ENCODE data around the gene MCCC1.
"Not testable (repeated sequence)": the region's sequence is repeated elsewhere in the genome, so short reads cannot be mapped to it uniquely, and the experiment has no call there.

MCCC1 gene

DNA sequence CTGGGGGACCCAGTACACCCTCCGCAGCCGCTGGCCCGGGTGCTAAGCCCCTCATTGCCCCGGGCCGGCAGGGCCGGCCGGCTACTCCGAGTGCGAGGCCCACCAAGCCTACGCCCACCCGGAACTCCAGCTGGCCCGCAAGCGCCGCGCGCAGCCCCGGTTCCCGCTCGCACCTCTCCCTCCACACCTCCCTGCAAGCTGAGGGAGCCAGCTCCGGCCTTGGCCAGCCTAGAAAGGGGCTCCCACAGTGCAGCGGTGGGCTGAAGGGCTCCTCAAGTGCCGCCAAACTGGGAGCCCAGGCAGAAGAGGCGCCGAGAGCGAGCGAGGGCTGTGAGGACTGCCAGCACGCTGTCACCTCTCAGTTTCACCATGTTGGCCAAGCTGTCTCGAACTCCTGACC, 4.7 kb upstream of the MCCC1 start:
- not testable (repeated sequence) for DNase-seq (ENCODE audit: low read depth in 1 of 2, low spot score in 1 of 2)

DNA sequence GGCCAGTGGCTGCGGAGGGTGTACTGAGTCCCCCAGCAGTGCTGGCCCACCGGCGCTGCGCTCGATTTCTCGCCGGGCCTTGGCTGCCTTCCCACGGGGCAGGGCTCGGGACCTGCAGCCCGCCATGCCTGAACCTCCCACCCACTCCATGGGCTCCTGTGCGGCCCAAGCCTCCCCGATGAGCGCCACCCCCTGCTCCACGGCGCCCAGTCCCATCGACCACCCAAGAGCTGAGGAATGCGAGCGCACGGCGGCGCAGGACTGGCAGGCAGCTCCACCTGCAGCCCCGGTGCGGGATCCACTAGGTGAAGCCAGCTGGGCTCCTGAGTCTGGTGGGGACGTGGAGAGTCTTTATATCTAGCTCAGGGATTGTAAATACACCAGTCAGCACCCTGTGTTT, 1.7 kb upstream of the MCCC1 start:
- not testable (repeated sequence) for DNase-seq (ENCODE audit: low read depth in 1 of 2, low spot score in 1 of 2)

DNA sequence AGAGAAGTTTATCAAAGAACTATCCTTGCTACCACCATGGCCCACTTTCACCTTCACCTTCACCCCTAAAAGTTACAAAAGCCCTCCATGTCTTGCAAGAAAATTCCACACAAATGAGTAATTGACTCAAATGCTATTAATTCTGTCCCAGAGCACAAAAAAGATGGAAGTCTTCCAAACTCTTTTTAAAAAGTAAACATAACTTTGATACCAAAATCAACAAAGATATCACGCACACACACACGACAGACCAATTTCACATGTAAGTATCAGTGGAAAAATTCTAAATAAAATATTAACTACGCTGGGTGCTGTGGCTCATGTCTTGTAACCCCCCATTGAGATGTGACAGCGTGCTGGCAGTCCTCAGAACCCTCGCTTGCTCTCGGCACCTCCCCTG, 1.1 kb upstream of the MCCC1 start:
- DNase-seq (ENCODE audit: low read depth in 1 of 2, low spot score in 1 of 2), result no peak

DNA sequence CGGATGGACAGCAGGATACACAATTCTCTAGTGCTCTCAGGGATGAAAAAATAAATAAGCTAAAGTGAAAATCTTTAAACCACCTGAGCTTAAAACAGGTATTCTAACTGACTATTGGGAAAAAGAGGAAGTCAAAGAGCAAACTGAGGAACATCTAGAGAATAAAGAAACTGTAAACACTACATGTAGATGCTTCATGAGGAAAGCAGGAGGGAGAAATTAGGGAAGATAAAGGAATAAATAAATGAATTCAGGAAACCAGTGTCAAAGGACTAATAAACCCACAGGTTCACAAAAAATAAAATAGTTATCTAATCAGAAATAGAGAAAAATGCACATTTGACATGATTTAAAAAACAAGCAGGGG, 525 bp upstream of the MCCC1 start:
- DNase-seq (ENCODE audit: low read depth in 1 of 2, low spot score in 1 of 2), result no peak

DNA sequence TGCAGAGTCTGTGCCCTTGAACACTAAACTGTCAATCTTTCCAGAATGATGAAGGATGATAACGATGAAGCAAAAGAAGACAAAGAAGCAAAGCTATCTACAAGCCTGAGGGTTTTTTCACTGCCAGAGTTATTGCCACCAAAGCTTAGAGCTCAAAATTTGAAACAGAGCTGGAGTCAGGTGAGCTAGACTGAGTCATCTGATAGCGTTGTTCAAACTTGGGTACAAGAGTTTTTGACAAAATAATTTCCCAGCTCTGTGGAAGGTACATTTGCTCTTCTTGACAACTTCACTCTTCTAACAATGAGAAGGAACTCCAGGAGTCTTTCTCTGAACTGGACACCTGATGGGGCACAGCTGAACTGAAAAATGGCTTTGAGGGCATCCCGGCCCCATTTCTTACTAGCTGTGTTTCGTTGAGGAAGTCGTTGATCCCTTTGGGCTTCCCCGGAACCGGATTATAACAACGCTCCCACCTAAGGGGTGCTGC, 715 bp downstream of the MCCC1 start:
- no peak for DNase-seq (ENCODE audit: low read depth in 1 of 2, low spot score in 1 of 2)

DNA sequence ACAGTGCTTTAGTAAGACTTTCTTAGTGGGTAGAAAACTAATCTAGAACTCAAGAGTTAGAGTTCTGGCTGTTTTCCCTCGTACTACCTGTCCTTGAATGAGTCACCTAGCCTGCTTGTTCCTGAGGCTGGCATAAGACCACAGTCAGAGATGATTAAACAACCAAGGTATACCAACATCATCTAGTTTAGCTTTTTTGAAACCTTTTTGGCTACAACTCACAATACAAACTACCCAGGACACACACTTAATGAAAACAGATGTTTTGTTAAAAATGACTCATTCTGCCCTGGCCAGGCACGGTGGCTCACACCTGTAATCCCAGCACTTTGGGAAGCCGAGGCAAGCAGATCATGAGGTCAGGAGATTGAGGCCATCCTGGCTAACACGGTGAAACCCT, 4.6 kb downstream of the MCCC1 start:
- DNase-seq (ENCODE audit: low read depth in 1 of 2, low spot score in 1 of 2), result no peak

DNA sequence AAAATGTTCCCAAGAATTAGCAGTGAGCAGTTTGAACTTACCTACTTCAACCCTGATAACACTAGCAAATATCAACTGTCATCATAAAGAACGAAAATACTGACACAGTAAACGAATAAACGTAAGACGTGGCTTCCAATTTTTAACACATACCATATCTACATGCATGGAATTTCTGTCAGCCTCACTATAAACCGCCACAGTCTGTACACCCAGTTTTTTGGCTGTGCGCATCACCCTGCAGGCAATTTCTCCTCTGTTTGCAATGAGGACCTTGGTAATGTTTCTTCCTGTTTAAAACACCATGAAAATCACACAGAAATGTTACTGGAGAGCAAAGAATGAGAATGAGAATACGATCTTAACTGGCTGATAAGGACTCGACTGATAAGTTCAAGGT, 7.0 kb downstream of the MCCC1 start:
- no peak for DNase-seq (ENCODE audit: low read depth in 1 of 2, low spot score in 1 of 2)

DNA sequence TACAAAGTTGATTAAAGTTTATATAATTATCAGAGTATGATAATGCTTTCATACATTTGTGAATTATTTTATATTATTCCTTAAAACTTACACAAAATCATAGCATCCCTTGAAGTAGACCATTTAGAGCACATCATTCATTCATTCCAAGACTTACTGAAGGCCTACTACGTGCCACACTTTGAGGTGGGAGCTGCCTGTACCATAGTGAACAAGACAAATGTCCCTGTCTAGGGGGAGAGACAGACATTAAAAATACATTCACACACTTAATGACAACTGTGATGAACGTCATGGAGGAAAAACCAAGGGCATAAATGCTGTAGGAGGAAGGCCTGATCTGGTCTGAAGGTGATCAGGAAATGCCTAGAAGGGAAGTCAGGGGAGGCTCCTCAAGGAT, 12.1 kb downstream of the MCCC1 start:
- DNase-seq (ENCODE audit: low read depth in 1 of 2, low spot score in 1 of 2), result no peak

DNA sequence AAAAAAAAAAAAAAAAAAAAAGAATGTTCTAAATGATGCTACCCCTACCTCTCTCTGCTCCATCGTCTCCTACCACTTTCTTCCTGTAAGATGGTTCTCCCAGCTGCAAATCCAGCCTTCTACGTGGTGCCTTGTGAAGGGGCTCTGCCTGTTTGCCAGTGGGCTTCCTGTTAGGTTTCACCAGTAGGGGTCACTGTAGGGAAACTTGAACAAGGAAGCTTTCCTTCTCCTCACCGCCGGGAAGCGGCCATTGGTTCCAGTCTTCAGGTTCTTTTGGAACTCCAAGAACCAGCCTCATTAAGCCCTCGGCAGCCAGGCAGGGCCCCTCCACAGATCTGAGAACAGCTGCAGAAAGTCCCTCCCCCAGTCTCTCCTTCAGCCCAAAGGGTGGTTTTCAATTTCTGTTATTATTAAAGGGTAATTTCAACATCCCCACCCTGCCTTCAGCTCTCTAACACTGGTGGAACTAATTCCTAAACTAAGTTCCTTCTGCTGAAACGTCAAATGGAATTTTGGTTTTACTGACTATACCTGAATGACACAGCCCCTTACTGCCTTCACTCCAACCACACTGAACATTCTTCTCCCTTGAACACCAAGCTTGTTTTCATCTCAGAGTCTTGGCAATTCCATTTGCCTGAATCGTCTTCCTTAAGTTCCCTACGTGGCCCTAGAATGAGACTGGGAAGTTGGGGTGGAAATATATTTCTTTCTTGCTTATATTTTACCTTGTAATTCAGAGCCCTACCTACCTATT, 13.5 kb downstream of the MCCC1 start:
- no peak for DNase-seq (ENCODE audit: low read depth in 1 of 2, low spot score in 1 of 2)

DNA sequence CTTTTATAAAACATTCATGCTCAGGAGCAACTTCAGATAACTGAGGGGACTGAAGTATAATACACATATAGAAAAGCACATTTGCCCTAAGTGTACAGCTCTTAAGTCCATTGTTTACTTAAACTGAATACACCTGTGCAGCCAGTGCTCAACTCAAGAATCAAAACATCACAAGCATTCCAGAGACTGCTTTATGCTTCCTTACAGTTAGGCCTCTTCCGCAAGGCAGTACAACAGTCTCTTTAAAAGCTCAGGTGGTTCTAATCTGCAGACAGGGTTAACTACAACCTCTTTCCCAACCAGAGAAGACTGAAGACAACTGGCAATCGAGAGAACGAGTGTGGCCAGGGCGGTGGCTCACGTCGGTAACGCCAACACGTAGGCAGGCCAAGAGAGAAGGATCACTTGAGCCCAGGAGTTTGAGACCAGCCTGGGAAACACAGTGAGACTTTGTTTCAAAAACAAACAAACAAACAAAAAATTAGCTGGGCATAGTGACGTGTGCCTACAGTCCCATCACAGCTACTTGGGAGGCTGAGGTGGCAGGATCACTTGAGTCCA, 16.9 kb downstream of the MCCC1 start:
- DNase-seq (ENCODE audit: low read depth in 1 of 2, low spot score in 1 of 2), result no peak

DNA sequence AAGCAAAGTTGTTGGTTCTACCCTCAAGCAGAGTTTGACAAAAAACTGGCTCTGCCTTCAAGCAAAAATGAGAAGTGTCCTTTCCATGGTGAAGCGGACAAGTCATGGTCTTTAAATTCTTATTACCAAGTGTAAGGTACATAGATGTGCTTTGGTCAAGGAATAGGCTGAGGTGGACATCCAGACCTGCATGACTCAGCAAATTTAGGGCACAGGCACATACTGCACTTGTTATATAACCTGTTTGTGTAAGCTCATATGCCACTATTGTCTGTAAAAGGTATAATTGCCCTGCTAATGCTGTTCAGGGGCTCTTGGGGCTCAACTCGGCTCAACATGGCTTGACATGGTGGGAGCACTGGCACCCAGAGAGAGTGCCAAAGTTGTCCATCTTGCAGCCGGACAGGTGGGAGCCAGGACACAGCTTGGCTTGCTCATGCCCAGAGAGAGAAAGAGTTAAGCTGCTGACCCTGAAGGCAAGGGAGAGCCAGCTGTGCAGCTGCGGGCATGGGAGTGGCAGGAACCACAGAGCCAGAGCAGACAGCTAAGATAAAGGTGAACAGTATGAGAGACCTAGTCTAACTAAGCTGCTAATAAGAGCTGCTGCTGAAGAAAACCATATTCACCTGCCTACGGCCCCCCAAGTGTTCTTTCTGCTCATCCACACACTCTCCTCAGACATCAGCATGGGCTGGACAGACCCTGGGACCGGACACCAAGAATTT, 17.7 kb downstream of the MCCC1 start:
- no peak for DNase-seq (ENCODE audit: low read depth in 1 of 2, low spot score in 1 of 2)

DNA sequence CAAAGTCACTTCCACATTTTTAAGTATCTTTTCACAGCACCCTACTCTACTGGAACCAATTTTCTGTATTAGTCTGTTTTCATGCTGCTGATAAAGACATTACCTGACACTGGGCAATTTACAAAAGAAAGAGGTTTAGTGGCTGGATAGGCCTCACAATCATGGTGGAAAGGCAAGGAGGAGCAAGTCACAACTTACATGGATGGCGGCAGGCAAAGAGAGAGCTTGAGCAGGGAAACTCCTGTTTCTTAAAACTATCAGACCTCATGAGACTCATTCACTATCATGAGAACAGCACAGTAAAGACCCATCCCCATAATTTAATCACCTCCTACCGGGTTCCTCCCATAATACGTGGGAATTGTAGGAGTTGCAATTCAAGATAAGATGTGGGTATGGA, 18.7 kb downstream of the MCCC1 start:
- DNase-seq (ENCODE audit: low read depth in 1 of 2, low spot score in 1 of 2), result no peak

DNA sequence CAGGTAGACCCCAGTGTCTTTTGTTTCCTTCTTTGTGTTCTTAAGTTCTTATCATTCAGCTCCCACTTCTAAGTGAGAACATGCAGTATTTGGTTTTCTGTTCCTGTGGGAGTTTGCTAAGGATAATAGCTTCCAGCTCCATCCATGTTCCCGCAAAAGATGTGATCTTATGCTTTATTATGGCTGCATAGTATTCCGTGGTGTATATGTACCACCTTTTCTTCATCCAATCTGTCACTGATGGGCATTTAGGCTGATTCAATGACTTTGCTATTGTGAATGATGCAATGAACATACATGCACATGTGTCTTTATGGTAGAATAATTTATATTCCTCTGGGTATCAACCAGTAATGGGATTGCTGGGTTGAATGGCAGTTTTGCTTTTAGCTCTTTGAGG, 24.4 kb downstream of the MCCC1 start:
- no peak for DNase-seq (ENCODE audit: low read depth in 1 of 2, low spot score in 1 of 2)

DNA sequence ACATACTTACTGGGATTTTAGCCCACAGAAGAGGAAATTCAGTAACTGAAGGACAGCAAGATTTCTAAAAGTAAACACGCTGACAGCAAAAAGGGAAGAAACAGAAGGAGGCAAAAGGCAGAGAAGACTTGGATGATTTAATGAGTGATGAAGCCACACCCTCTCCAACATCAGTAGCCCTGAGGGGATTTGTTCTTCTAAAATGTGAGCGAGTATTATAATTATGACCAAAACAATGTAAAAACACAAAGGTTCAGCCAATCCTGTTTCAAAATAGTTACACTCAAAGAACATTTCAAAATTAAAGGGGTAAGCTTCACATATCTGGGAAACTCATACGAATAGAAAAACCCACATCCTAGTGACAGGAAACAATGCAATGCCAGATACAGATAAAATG, 25.0 kb downstream of the MCCC1 start:
- no peak for DNase-seq (ENCODE audit: low read depth in 1 of 2, low spot score in 1 of 2)

DNA sequence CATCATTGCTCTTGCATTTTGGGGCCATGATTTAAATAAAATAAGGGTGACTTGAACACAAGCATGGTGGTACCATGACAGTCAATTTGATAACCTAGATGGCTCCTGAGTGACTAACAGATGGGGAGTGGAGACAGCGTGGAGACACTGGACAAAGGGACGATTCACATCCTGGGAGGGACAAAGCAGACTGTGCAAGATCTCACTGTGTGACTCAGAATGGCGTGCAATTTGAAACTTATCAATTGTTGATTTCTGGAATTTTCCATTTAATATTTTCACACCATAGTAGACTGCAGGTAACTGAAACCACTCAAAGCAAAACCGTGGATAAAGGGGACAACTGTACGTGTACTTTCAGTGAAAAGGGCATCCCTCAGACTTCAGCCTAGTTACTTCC, 25.5 kb downstream of the MCCC1 start:
- no peak for DNase-seq (ENCODE audit: low read depth in 1 of 2, low spot score in 1 of 2)

DNA sequence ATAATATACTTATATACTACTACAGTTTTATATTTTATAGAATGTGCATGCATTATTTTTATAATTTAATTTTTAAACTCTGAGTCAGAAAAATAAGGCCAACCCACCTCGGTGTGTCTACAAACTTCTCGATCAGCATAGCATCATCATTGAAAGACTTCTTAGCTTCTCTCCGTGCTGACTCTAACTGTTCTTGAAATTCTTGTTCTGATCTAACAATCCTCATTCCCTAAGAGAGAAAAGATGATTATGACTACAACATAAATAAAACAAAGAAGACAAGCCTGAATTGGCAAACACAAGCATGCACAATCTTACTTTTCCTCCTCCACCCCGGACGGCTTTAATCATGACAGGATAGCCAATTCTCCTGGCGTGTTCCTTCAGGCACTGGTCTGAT, 28.4 kb downstream of the MCCC1 start:
- no peak for DNase-seq (ENCODE audit: low read depth in 1 of 2, low spot score in 1 of 2)

DNA sequence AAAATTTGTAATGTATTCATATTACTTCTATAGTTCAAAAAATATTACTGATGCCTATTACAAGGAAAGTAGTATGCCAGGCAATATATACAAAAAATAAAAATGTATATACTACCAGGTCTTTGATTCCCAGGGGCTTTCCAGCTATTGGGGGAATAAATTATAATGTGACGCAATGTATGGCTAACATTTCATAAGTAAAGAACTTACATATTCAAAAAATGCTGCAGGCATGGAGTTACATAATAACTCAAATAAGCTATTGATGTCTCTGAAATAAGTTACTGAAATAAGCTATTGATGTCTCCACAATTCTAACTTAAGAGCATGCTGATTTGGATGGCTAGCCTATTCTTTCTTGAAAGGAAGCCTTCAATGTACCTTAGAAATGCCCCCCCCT, 30.2 kb downstream of the MCCC1 start:
- no peak for DNase-seq (ENCODE audit: low read depth in 1 of 2, low spot score in 1 of 2)

DNA sequence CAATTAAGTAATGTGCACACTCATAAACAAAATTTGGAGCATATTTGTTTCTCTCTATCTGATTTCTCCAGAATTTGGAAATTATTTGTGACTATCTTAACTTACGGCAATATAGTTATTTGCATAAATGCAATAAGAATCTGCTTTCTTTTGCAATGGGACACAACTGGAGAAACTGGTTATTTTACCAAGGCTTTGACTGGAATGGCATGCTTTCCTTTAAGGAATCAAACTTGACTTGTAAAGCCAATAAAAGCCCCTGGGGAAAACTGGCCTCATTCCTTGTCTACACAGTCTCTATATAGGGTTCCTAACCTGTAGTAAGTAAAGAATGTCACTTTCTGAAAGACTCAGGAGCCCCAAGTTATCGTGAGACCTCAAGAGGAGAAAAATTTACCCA, 32.4 kb downstream of the MCCC1 start:
- DNase-seq (ENCODE audit: low read depth in 1 of 2, low spot score in 1 of 2), result not testable (repeated sequence)

DNA sequence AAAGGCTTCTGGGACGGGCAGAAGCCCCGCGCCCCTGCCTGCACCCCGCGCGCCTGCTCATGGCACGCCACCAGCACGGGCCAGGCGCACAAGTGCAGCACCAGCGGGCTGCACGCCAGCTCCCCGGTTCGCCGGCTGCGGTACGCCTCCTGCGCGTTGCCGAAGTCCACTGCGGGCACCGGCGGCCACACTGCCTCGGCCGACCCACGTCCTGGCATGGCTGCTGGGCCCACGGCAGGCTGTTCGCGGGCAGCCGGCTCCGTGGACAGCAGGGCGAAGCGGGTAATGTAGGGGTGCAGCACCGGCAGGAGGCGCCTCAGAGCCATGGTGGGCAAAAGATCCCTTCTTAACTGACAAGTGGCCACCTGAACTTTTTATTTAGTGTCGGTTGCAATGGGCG, 34.8 kb downstream of the MCCC1 start:
- no peak for DNase-seq (ENCODE audit: low read depth in 1 of 2, low spot score in 1 of 2)

DNA sequence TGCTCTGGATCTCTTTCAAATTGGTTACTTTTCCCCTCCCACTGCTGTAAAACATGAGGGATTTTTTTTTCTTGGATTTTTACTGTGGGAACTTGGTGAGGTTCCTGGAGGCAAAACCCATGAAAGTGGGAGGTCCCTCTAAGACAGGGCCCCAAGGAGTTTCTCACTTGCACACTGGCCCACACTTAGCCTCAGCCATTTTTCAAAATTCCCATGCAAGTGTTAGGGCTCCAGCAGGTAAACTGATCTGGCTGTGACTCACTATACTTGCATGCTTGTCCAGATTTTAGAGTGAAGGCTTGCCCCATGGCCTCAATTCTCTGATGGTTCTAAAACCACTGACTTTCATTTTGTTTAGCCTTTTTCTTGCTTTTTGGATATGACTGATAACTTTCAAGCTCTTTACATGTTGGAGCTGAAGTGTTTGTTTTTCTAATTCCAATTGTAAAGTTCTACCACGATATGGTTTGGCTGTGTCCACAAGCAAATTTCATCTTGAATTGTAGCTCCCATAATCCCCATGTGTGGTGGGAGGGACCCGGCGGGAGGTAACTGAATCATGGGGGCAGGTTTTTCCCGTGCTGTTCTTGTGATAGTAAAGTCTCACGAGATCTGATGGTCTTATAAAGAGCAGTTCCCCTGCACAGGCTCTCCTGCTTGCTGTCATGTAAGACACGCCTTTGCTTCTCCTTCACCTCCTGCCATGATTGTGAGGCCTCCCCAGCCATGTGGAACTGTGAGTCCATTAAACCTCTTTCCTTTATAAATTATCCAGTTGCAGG, 37.7 kb downstream of the MCCC1 start:
- no peak for DNase-seq (ENCODE audit: low read depth in 1 of 2, low spot score in 1 of 2)

DNA sequence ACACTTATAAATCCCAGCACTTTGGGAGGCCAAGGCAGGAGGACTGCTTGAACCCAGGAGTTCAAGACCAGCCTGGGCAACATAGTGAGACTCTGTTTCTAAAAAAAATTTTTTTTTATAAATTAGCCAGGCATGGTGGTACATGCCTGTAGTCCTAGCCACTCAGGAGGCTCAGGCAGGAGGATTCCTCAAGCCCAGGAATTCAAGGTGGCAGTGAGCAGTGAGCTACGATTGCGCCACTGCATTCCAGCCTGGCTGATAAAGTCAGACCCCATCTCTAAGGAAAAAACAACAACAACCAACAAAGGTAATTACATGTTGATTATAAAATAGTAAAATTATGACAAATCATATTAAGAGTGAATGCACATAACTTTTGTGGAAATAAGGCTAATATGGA, 40.9 kb downstream of the MCCC1 start:
- DNase-seq (ENCODE audit: low read depth in 1 of 2, low spot score in 1 of 2), result no peak

DNA sequence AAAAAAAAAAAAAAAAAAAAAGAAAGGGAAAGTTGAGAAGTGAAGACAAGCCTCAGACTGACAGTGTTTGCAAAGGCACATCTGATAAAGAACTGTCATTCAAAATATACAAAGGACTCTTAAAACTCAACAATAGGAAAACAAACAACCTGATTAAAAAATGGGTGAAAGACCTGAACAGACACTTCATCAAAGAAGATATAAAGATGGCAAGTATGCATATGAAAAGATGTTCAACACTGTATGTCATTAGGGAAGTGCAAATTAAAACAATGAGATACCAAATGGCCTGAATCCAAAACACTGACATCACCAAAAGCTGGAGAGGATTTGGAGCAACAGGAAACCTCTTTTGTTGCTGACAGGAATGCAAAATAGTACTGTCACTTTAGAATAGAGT, 48.6 kb downstream of the MCCC1 start:
- no peak for DNase-seq (ENCODE audit: low read depth in 1 of 2, low spot score in 1 of 2)

All from activated CD4-positive, alpha-beta T cell treated with anti-CD3 and anti-CD28 coated beads, Interleukin-2, amount 50 U/mL, for 24 hours (primary cell).